Adrenal gland (tissue), 5 donors: ENCODE data around the gene CTNND2.

Experiments
- POLR2A ChIP-seq, 2 donors: fragments of 450-650 bp; IDR thresholded peaks; one replicate each; pipeline ENCODE4 v1.6.1; 2017; ENCODE audit warnings: antibody characterized with exemption in 2 of 2, mild to moderate bottlenecking in 2 of 2, moderate library complexity in 1 of 2
- TF ChIP-seq, protein P1 (sequence below), 6 experiments: fragments of 450-650 bp in 4 of 6; fragments of 200-600 bp in 2 of 6; sonication (generic) in 1 of 6; IDR thresholded peaks; 1 replicate in 5 of 6; 2 replicates in 1 of 6; pipeline versions ENCODE4 v1.5.1 to v1.8.0; 2016 to 2021; ENCODE audit warnings: antibody characterized with exemption in 6 of 6, mild to moderate bottlenecking in 2 of 6, moderate library complexity in 1 of 6
- donor health status: DM: no; HTN: no; CAD: no.

DNA sequence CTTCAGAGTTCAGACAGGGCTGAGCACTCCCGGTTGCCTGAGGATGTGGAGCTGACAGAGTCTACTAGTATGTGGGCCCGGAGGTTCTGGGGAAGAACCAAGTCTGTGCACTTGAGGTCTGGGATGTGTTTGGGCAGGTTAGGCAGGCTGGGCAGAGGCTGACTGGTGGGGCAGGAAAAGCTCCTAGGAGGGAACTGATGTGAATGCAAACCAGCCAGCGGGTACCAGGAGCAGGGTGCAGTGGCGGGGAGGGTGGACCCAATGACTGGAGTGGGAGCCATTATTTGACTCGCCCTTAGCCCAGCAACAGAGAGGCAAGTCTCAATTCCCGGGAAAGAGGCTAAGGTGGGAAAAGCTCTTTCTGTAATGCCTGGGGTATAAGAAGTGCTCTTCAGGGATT, 723.4 kb downstream of the CTNND2 start:
- TF ChIP-seq, protein P1, sequence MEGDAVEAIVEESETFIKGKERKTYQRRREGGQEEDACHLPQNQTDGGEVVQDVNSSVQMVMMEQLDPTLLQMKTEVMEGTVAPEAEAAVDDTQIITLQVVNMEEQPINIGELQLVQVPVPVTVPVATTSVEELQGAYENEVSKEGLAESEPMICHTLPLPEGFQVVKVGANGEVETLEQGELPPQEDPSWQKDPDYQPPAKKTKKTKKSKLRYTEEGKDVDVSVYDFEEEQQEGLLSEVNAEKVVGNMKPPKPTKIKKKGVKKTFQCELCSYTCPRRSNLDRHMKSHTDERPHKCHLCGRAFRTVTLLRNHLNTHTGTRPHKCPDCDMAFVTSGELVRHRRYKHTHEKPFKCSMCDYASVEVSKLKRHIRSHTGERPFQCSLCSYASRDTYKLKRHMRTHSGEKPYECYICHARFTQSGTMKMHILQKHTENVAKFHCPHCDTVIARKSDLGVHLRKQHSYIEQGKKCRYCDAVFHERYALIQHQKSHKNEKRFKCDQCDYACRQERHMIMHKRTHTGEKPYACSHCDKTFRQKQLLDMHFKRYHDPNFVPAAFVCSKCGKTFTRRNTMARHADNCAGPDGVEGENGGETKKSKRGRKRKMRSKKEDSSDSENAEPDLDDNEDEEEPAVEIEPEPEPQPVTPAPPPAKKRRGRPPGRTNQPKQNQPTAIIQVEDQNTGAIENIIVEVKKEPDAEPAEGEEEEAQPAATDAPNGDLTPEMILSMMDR (IDR thresholded peaks at IDR 0.05), result no peak
- no peak for TF ChIP-seq POLR2A (IDR thresholded peaks at IDR 0.05)
